SK-N-SH treated with all-trans-retinoic acid at 6 μM for 48 hours (cell line): Measurements from ENCODE around the gene ACSM3.

Source experiments
- ATAC-seq: fragments of 200-7000 bp; cut with Tn5 transposase; 3 replicates; pipeline ENCODE4 v1.9.1; 2020; ENCODE audit warnings: mild to moderate bottlenecking, moderate library complexity
- ARNTL ChIP-seq: fragments of 450-650 bp; formaldehyde crosslinking; IDR thresholded peaks from 2 replicates; pipeline ENCODE4 v1.5.0; 2020; ENCODE audit warnings: low read depth, mild to moderate bottlenecking, moderate library complexity, borderline replicate concordance
- BACH2 ChIP-seq: fragments of 250-450 bp; sonication (Bioruptor Pico); IDR thresholded peaks from 2 replicates; pipeline ENCODE4 v1.9.0; 2021; ENCODE audit warnings: mild to moderate bottlenecking, borderline replicate concordance
- CREB5 ChIP-seq: fragments of 250-450 bp; sonication (Bioruptor Pico); IDR thresholded peaks from 2 replicates; pipeline ENCODE4 v1.5.1; 2020; ENCODE audit warnings: low read depth, mild to moderate bottlenecking, moderate library complexity
- CSDC2 ChIP-seq: fragments of 250-450 bp; sonication (Bioruptor Pico); IDR thresholded peaks from 2 replicates; pipeline ENCODE4 v1.5.0; 2020; ENCODE audit warnings: mild to moderate bottlenecking, moderate library complexity
- CSRNP3 ChIP-seq: fragments of 250-450 bp; sonication (Bioruptor Pico); IDR thresholded peaks from 2 replicates; pipeline ENCODE4 v1.5.1; 2021; ENCODE audit warnings: mild to moderate bottlenecking, moderate library complexity
- ESRRG ChIP-seq: fragments of 250-450 bp; sonication (Bioruptor Pico); IDR thresholded peaks from 2 replicates; pipeline ENCODE4 v1.6.1; 2021; ENCODE audit warnings: mild to moderate bottlenecking
- GLIS3 ChIP-seq: fragments of 250-450 bp; sonication (Bioruptor Pico); IDR thresholded peaks from 2 replicates; pipeline ENCODE4 v1.5.0; 2020; ENCODE audit warnings: mild to moderate bottlenecking, moderate library complexity
- ISL1 ChIP-seq: fragments of 250-450 bp; sonication (Bioruptor Pico); IDR thresholded peaks from 2 replicates; pipeline ENCODE4 v2.1.2; 2022; ENCODE audit warnings: mild to moderate bottlenecking, moderate library complexity
- OSR1 ChIP-seq: fragments of 250-450 bp; sonication (Bioruptor Pico); IDR thresholded peaks from 2 replicates; pipeline ENCODE4 v1.8.0; 2022; ENCODE audit warnings: moderate library complexity, mild to moderate bottlenecking, inconsistent platforms
- PATZ1 ChIP-seq: fragments of 250-450 bp; sonication (Bioruptor Pico); IDR thresholded peaks from 2 replicates; pipeline ENCODE4 v1.8.0; 2020; ENCODE audit warnings: mild to moderate bottlenecking, moderate library complexity, borderline replicate concordance
- POU6F1 ChIP-seq: fragments of 250-450 bp; sonication (Bioruptor Pico); IDR thresholded peaks from 2 replicates; pipeline ENCODE4 v1.8.0; 2021; ENCODE audit warnings: low read depth, mild to moderate bottlenecking, moderate library complexity, borderline replicate concordance
- PPARA ChIP-seq: fragments of 250-450 bp; sonication (Bioruptor Pico); IDR thresholded peaks from 2 replicates; pipeline ENCODE4 v1.5.0; 2020; ENCODE audit warnings: mild to moderate bottlenecking, borderline replicate concordance
- SNAI2 ChIP-seq: fragments of 250-450 bp; sonication (Bioruptor Pico); IDR thresholded peaks from 2 replicates; pipeline ENCODE4 v1.5.0; 2020; ENCODE audit warnings: mild to moderate bottlenecking, moderate library complexity
- TCF4 ChIP-seq: fragments of 250-450 bp; sonication (Bioruptor Pico); IDR thresholded peaks from 2 replicates; pipeline ENCODE4 v1.8.0; 2021; ENCODE audit warnings: mild to moderate bottlenecking, moderate library complexity, borderline replicate concordance
- TOX ChIP-seq: fragments of 250-450 bp; sonication (Bioruptor Pico); IDR thresholded peaks from 2 replicates; pipeline ENCODE4 v1.8.0; 2021; ENCODE audit warnings: mild to moderate bottlenecking, moderate library complexity, borderline replicate concordance
- ZFP3 ChIP-seq: fragments of 250-450 bp; sonication (Bioruptor Pico); IDR thresholded peaks from 2 replicates; pipeline ENCODE4 v1.5.0; 2020; ENCODE audit warnings: mild to moderate bottlenecking, moderate library complexity
- ZFP30 ChIP-seq: fragments of 450-650 bp; formaldehyde crosslinking; IDR thresholded peaks from 2 replicates; pipeline ENCODE4 v1.5.0; 2022; ENCODE audit warnings: mild to moderate bottlenecking, moderate library complexity
- ZNF565 ChIP-seq: fragments of 450-650 bp; formaldehyde crosslinking; conservative IDR thresholded peaks from 2 replicates; pipeline ENCODE4 v1.5.0; 2020; ENCODE audit warnings: low read depth, mild to moderate bottlenecking, moderate library complexity
- ZNF70 ChIP-seq: fragments of 450-650 bp; formaldehyde crosslinking; IDR thresholded peaks from 2 replicates; pipeline ENCODE4 v1.5.0; 2020; ENCODE audit warnings: mild to moderate bottlenecking, moderate library complexity

The ACSM3 gene

GRCh38 chr16:20749474-20749873 is 14.3 kb upstream of the ACSM3 start:
- TF ChIP-seq CREB5 (CRISPR knock-in tag) (no peak), ZNF70 (no peak), BACH2 (CRISPR knock-in tag) (no peak), ZFP30 (CRISPR knock-in tag) (no peak), OSR1 (CRISPR knock-in tag) (no peak), SNAI2 (CRISPR knock-in tag) (no peak), POU6F1 (no peak), ZNF565 (no peak), ESRRG (CRISPR knock-in tag) (no peak), ZFP3 (CRISPR knock-in tag) (no peak), CSRNP3 (no peak)
- ATAC-seq = no peak

- TF ChIP-seq SNAI2 (CRISPR knock-in tag) (no peak), OSR1 (CRISPR knock-in tag) (no peak), CREB5 (CRISPR knock-in tag) (no peak), CSDC2 (CRISPR knock-in tag) (no peak), ARNTL (no peak), PPARA (CRISPR knock-in tag) (no peak), ISL1 (no peak), ESRRG (CRISPR knock-in tag) (no peak), ZFP3 (CRISPR knock-in tag) (no peak), PATZ1 (no peak), GLIS3 (CRISPR knock-in tag) (no peak), ZFP30 (CRISPR knock-in tag) (no peak), CSRNP3 (no peak), ZNF565 (no peak), POU6F1 (no peak), TOX (CRISPR knock-in tag) (no peak), TCF4 (CRISPR knock-in tag) (no peak)
- no peak for ATAC-seq
Observed at GRCh38 chr16:20750558-20750957, 13.3 kb upstream of the ACSM3 start.

GRCh38 chr16:20753727-20754126 is 10.1 kb upstream of the ACSM3 start:
- ATAC-seq = no peak
- TF ChIP-seq ZNF565 (no peak), CSDC2 (CRISPR knock-in tag) (no peak), BACH2 (CRISPR knock-in tag) (no peak), OSR1 (CRISPR knock-in tag) (no peak)
